Activated naive CD4-positive, alpha-beta T cell treated with anti-CD3 and anti-CD28 coated beads, Interleukin-2, amount 50 U/mL, for 24 hours (primary cell): ENCODE data around the gene TMEM145.

Source experiments
- H3K27ac Mint-ChIP-seq: one replicate; pipeline ENCODE4 v1.8.0; 2021; ENCODE audit warnings: mild to moderate bottlenecking, mixed read lengths
- H3K27me3 Mint-ChIP-seq: one replicate; pipeline ENCODE4 v1.8.0; 2021; ENCODE audit warnings: mixed read lengths
- H3K36me3 Mint-ChIP-seq: one replicate; pipeline ENCODE4 v1.8.0; 2021; ENCODE audit warnings: mixed read lengths
- H3K4me1 Mint-ChIP-seq: one replicate; pipeline ENCODE4 v1.8.0; 2021; ENCODE audit warnings: mixed read lengths
- H3K4me3 Mint-ChIP-seq: one replicate; pipeline ENCODE4 v1.8.0; 2021; ENCODE audit warnings: mild to moderate bottlenecking, mixed read lengths
- H3K9me3 Mint-ChIP-seq: one replicate; pipeline ENCODE4 v1.8.0; 2021; ENCODE audit warnings: mixed read lengths

Gene TMEM145

GRCh38 chr19:42349378-42350107 lies 36.4 kb downstream of the TMEM145 start:
- H3K27me3 Mint-ChIP-seq: no peaks in the 10 kb centered on the region
- no peaks in the 10 kb centered on the region for H3K9me3 Mint-ChIP-seq
- H3K4me1 Mint-ChIP-seq: no peaks in the 10 kb centered on the region
- peaks cover 10% of the 10 kb centered on the region for H3K36me3 Mint-ChIP-seq
- no peak overlapping the region for H3K4me3 Mint-ChIP-seq
- H3K27ac Mint-ChIP-seq: no peak overlapping the region

GRCh38 chr19:42350417-42350816 lies 37.3 kb downstream of the TMEM145 start:
- Mint-ChIP-seq H3K36me3 (peaks cover 10% of the 10 kb centered on the region), H3K27ac (no peak overlapping the region)

GRCh38 chr19:42351079-42351735 lies 38.1 kb downstream of the TMEM145 start:
- peaks cover 10% of the 10 kb centered on the region for H3K36me3 Mint-ChIP-seq
- H3K27ac Mint-ChIP-seq: no peak overlapping the region
- H3K4me1 Mint-ChIP-seq: no peaks in the 10 kb centered on the region
- no peak overlapping the region for H3K4me3 Mint-ChIP-seq
- H3K9me3 Mint-ChIP-seq: no peaks in the 10 kb centered on the region
- H3K27me3 Mint-ChIP-seq: no peaks in the 10 kb centered on the region

More at GRCh38 chr19:42350417-42350816, 37.3 kb downstream of the TMEM145 start:
- Mint-ChIP-seq H3K4me1 (no peaks in the 10 kb centered on the region), H3K4me3 (no peak overlapping the region), H3K9me3 (no peaks in the 10 kb centered on the region), H3K27me3 (no peaks in the 10 kb centered on the region)

- H3K27me3 Mint-ChIP-seq: no peaks in the 10 kb centered on the region
- no peaks in the 10 kb centered on the region for H3K4me1 Mint-ChIP-seq
- no peaks in the 10 kb centered on the region for H3K9me3 Mint-ChIP-seq
- H3K36me3 Mint-ChIP-seq: peaks cover 10% of the 10 kb centered on the region
- no peak overlapping the region for H3K27ac Mint-ChIP-seq
- no peak overlapping the region for H3K4me3 Mint-ChIP-seq
Observed at GRCh38 chr19:42352301-42353259, 39.5 kb downstream of the TMEM145 start.

- no peaks in the 10 kb centered on the region for H3K9me3 Mint-ChIP-seq
- no peaks in the 10 kb centered on the region for H3K27me3 Mint-ChIP-seq
- H3K27ac Mint-ChIP-seq: no peak overlapping the region
- peaks cover 5% of the 10 kb centered on the region for H3K36me3 Mint-ChIP-seq
- no peak overlapping the region for H3K4me3 Mint-ChIP-seq
- no peaks in the 10 kb centered on the region for H3K4me1 Mint-ChIP-seq
Observed at GRCh38 chr19:42353341-42354015, 40.4 kb downstream of the TMEM145 start.

- Mint-ChIP-seq H3K4me1 (no peaks in the 10 kb centered on the region), H3K9me3 (no peaks in the 10 kb centered on the region), H3K36me3 (peaks cover 5% of the 10 kb centered on the region), H3K4me3 (no peak overlapping the region), H3K27me3 (no peaks in the 10 kb centered on the region), H3K27ac (no peak overlapping the region)
Observed at GRCh38 chr19:42355896-42356295, 42.8 kb downstream of the TMEM145 start.

GRCh38 chr19:42356686-42357085 lies 43.6 kb downstream of the TMEM145 start:
- Mint-ChIP-seq H3K4me3 (no peak overlapping the region), H3K4me1 (no peaks in the 10 kb centered on the region), H3K27ac (no peak overlapping the region), H3K36me3 (peaks cover 4% of the 10 kb centered on the region), H3K27me3 (no peaks in the 10 kb centered on the region), H3K9me3 (no peaks in the 10 kb centered on the region)

GRCh38 chr19:42357290-42357689 lies 44.2 kb downstream of the TMEM145 start:
- H3K27ac Mint-ChIP-seq: no peak overlapping the region
- no peaks in the 10 kb centered on the region for H3K4me1 Mint-ChIP-seq
- H3K36me3 Mint-ChIP-seq: peaks cover 2% of the 10 kb centered on the region
- H3K9me3 Mint-ChIP-seq: no peaks in the 10 kb centered on the region
- H3K4me3 Mint-ChIP-seq: no peak overlapping the region
- H3K27me3 Mint-ChIP-seq: no peaks in the 10 kb centered on the region

- peaks cover 3% of the 10 kb centered on the region for H3K36me3 Mint-ChIP-seq
- no peak overlapping the region for H3K4me3 Mint-ChIP-seq
- no peaks in the 10 kb centered on the region for H3K9me3 Mint-ChIP-seq
Observed at GRCh38 chr19:42360787-42361544, 47.9 kb downstream of the TMEM145 start.

GRCh38 chr19:42361545-42361910 lies 48.4 kb downstream of the TMEM145 start:
- peaks cover 3% of the 10 kb centered on the region for H3K36me3 Mint-ChIP-seq
- H3K4me3 Mint-ChIP-seq: no peak overlapping the region
- H3K27me3 Mint-ChIP-seq: no peaks in the 10 kb centered on the region
- no peaks in the 10 kb centered on the region for H3K4me1 Mint-ChIP-seq
- no peaks in the 10 kb centered on the region for H3K9me3 Mint-ChIP-seq
- no peak overlapping the region for H3K27ac Mint-ChIP-seq

More at GRCh38 chr19:42360787-42361544, 47.9 kb downstream of the TMEM145 start:
- no peaks in the 10 kb centered on the region for H3K27me3 Mint-ChIP-seq
- H3K4me1 Mint-ChIP-seq: no peaks in the 10 kb centered on the region
- H3K27ac Mint-ChIP-seq: no peak overlapping the region

GRCh38 chr19:42362342-42362741 lies 49.2 kb downstream of the TMEM145 start:
- Mint-ChIP-seq H3K27ac (no peak overlapping the region), H3K4me1 (no peaks in the 10 kb centered on the region), H3K9me3 (no peaks in the 10 kb centered on the region), H3K4me3 (no peak overlapping the region), H3K36me3 (peaks cover 3% of the 10 kb centered on the region), H3K27me3 (no peaks in the 10 kb centered on the region)

- Mint-ChIP-seq H3K4me1 (no peaks in the 10 kb centered on the region), H3K27ac (no peak overlapping the region), H3K27me3 (no peaks in the 10 kb centered on the region), H3K4me3 (no peak overlapping the region), H3K36me3 (peaks cover 5% of the 10 kb centered on the region), H3K9me3 (no peaks in the 10 kb centered on the region)
Observed at GRCh38 chr19:42362891-42363440, 49.9 kb downstream of the TMEM145 start.

GRCh38 chr19:42363614-42364346 lies 50.7 kb downstream of the TMEM145 start:
- Mint-ChIP-seq H3K4me3 (no peak overlapping the region), H3K27ac (no peak overlapping the region), H3K9me3 (no peaks in the 10 kb centered on the region), H3K36me3 (peaks cover 5% of the 10 kb centered on the region), H3K27me3 (no peaks in the 10 kb centered on the region), H3K4me1 (no peaks in the 10 kb centered on the region)

- no peak overlapping the region for H3K4me3 Mint-ChIP-seq
- H3K27me3 Mint-ChIP-seq: no peaks in the 10 kb centered on the region
- no peaks in the 10 kb centered on the region for H3K4me1 Mint-ChIP-seq
- no peak overlapping the region for H3K27ac Mint-ChIP-seq
- H3K9me3 Mint-ChIP-seq: no peaks in the 10 kb centered on the region
- peaks cover 5% of the 10 kb centered on the region for H3K36me3 Mint-ChIP-seq
Observed at GRCh38 chr19:42366673-42367072, 53.6 kb downstream of the TMEM145 start.
